Measurements from ENCODE around the gene NUDT5. TPM values are rescaled to one million over a fixed set of nuclear protein-coding genes. Genes with fewer than 3 reads are reported as not detected.

The NUDT5 gene
- total RNA-seq, 4 donors from 2014 or later, result 23.4 to 50.7 (median 41.9) TPM

DNA sequence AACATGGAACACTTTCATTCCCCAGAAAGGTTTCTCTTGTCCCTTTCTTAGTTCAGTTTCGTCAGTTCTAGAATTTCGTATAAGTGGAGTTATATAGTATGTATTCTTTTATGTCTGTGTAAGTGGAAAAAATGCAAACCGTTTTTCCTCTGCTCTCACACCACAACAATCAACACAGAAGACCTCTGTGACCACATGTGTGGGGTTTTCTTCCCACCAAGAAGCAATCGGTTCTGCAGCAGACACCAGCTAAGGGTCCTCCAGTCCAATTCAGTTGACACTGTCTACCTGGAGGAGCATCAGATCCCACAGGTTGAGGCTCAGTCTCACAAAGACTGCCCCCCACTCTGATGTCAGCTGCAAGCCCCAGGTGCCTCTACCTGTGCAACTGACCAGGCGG lies 6.5 kb upstream of the NUDT5 start:
- TF ChIP-seq, protein P1, sequence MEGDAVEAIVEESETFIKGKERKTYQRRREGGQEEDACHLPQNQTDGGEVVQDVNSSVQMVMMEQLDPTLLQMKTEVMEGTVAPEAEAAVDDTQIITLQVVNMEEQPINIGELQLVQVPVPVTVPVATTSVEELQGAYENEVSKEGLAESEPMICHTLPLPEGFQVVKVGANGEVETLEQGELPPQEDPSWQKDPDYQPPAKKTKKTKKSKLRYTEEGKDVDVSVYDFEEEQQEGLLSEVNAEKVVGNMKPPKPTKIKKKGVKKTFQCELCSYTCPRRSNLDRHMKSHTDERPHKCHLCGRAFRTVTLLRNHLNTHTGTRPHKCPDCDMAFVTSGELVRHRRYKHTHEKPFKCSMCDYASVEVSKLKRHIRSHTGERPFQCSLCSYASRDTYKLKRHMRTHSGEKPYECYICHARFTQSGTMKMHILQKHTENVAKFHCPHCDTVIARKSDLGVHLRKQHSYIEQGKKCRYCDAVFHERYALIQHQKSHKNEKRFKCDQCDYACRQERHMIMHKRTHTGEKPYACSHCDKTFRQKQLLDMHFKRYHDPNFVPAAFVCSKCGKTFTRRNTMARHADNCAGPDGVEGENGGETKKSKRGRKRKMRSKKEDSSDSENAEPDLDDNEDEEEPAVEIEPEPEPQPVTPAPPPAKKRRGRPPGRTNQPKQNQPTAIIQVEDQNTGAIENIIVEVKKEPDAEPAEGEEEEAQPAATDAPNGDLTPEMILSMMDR (IDR thresholded peaks at IDR 0.05), result no peak
- TF ChIP-seq EP300 (IDR thresholded peaks at IDR 0.05) (no peak), POLR2A (IDR thresholded peaks at IDR 0.05) (no peak)
- 83% methylated on average over 5 of the region's 5 CpGs for WGBS, 2 donors
- Histone ChIP-seq H3K4me3 (no peak overlapping the region), H3K27me3 (no peaks in the 10 kb centered on the region), H3K9me3 (no peaks in the 10 kb centered on the region), H3K4me1 (peaks cover 0 to 28% (median 9%) of the 10 kb centered on the region in 4 donors), H3K27ac (no peak overlapping the region), H3K36me3 (peaks cover 0 to 77% (median 8%) of the 10 kb centered on the region in 3 donors)
- DNase-seq (ENCODE audit: low spot score in 2 of 2), result no peak

DNA sequence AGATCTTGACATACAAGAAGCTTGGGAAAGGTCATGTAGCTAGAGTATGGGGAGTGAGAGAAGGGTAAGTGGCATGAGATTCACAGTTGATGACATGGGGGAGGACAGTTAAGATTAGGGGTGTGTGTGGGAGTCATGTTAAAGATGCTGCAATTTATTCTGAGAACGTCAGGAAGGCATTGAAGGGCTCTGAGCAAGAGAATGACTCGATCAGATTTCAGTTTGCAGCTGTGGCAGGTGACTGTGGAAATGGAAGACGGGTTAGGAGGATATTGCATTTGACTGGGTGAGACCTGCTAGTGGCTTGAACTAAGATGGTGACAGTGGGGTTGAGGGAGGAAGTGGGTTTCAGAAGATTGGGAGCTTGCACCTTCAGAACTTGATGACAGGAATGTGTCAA lies 5.9 kb upstream of the NUDT5 start:
- 85 to 89% methylated on average over 3 of the region's 3 CpGs for WGBS, 2 donors

DNA sequence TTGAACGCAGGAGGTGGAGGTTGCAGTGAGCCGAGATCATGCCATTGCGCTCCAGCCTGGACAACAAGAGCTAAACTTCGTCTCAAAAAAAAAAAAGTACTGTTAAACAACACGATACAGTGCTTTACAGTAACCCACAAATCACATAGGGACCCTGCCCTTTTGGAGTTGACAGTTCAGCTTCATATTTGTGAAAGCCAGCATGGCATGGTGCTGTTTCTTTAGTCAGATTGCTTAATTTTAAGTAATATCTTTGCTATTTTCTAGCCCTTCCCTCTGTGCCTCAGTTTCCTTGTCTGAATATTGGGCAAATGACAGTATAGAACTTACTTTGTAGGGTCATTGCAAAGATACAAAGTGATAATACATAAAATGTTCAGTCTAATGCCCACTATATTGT lies 5.2 kb upstream of the NUDT5 start:
- no peak for DNase-seq (ENCODE audit: low spot score in 2 of 2)
- TF ChIP-seq POLR2A (IDR thresholded peaks at IDR 0.05) (no peak), EP300 (IDR thresholded peaks at IDR 0.05) (no peak)
- TF ChIP-seq, protein P1 (IDR thresholded peaks at IDR 0.05), result no peak
- H3K27ac ChIP-seq, result no peak overlapping the region
- 95 to 97% methylated on average over 5 of the region's 5 CpGs for WGBS, 2 donors
- no peaks in the 10 kb centered on the region for H3K9me3 ChIP-seq
- peaks cover 0 to 35% (median 13%) of the 10 kb centered on the region in 4 donors for H3K4me1 ChIP-seq
- H3K36me3 ChIP-seq, result peaks cover 0 to 67% (median 8%) of the 10 kb centered on the region in 3 donors
- H3K4me3 ChIP-seq, result no peak overlapping the region
- no peaks in the 10 kb centered on the region for H3K27me3 ChIP-seq

More for the DNA sequence above, 5.9 kb upstream of the NUDT5 start:
- TF ChIP-seq POLR2A (IDR thresholded peaks at IDR 0.05), result no peak
- TF ChIP-seq EP300 (IDR thresholded peaks at IDR 0.05), result no peak
- TF ChIP-seq, protein P1 (IDR thresholded peaks at IDR 0.05), result no peak
- H3K4me3 ChIP-seq, result no peak overlapping the region
- no peaks in the 10 kb centered on the region for H3K27me3 ChIP-seq
- no peak overlapping the region for H3K27ac ChIP-seq
- no peaks in the 10 kb centered on the region for H3K9me3 ChIP-seq
- peaks cover 0 to 73% (median 8%) of the 10 kb centered on the region in 3 donors for H3K36me3 ChIP-seq
- no peak for DNase-seq (ENCODE audit: low spot score in 2 of 2)
- H3K4me1 ChIP-seq, result peaks cover 0 to 35% (median 13%) of the 10 kb centered on the region in 4 donors

DNA sequence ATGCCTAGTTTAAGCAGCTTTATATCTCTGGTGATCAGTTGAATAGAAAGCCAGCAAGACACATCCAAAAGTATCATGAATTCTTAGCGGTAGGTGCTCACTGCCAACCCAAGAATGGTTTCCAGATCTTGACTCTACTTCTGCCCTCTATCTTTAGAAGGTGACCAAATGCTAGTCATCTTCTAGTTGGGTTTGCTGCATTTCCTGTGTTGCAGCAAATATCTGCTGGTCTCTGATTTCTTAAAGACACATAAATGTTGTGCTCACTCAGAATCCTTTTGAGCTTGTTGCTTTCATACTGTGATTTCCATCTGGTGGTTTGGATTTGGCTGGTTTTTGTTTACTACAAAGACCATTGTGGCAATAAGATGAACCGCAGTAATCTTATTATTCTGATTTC lies 2.5 kb upstream of the NUDT5 start:
- TF ChIP-seq POLR2A (IDR thresholded peaks at IDR 0.05), result no peak
- TF ChIP-seq, protein P1 (IDR thresholded peaks at IDR 0.05), result no peak
- TF ChIP-seq EP300 (IDR thresholded peaks at IDR 0.05), result no peak
- Histone ChIP-seq H3K4me1 (peaks cover 0 to 51% (median 29%) of the 10 kb centered on the region in 4 donors), H3K36me3 (peaks cover 0 to 42% (median 8%) of the 10 kb centered on the region in 3 donors), H3K27me3 (no peaks in the 10 kb centered on the region), H3K4me3 (no peak overlapping the region), H3K9me3 (no peaks in the 10 kb centered on the region), H3K27ac (no peak overlapping the region)
- 91 to 94% methylated on average over 2 of the region's 2 CpGs for WGBS, 2 donors
- no peak for DNase-seq (ENCODE audit: low spot score in 2 of 2)

DNA sequence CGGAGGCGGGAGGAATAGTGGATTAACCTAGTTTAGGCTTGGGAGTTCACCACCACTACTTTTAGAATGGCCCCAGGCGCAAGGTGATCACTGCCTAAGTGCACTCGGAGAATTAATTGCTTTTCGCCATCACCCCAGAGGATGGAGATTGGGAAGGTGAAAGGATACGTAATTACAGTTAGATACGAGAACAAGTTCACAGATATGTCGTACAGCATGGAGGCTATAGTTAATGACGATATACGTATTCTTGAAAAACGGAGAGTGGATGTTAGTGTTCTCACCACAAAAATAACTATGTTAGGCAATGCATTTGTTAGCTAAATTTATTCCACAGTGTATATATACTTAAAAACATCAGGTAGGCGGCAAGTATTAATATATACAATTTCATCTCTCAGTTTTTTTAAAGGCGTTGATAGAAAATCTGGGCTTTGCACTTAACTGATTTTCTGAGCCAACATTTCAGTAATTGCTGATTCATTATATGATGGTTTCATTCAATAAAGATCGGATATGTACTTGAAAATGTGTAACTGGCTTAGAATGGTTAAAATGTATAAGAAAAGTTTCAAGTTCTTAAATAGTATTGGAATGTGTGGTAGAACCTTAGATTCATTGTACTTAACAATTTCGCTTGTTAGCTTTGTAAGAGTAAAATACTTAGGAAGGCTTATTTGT lies 980 bp upstream of the NUDT5 start:
- no peak for DNase-seq (ENCODE audit: low spot score in 2 of 2)
- WGBS, 2 donors, result 8% methylated on average over 15 of the region's 15 CpGs
- Histone ChIP-seq H3K4me1 (peaks cover 0 to 65% (median 33%) of the 10 kb centered on the region in 4 donors), H3K9me3 (no peaks in the 10 kb centered on the region), H3K27me3 (no peaks in the 10 kb centered on the region), H3K27ac (peak overlapping the region; percentile 69 to 97 (median 90)), H3K4me3 (peak overlapping the region; percentile 50 to 90 (median 76)), H3K36me3 (peaks cover 0 to 28% (median 3%) of the 10 kb centered on the region in 3 donors)
- TF ChIP-seq POLR2A (IDR thresholded peaks at IDR 0.05), result no peak

All from tibial nerve (tissue), 4 donors.